ENCODE measurements around the gene ABI1.
"Not testable (repeated sequence)": the region's sequence is repeated elsewhere in the genome, so short reads cannot be mapped to it uniquely, and the experiment has no call there.

ABI1 gene

DNA sequence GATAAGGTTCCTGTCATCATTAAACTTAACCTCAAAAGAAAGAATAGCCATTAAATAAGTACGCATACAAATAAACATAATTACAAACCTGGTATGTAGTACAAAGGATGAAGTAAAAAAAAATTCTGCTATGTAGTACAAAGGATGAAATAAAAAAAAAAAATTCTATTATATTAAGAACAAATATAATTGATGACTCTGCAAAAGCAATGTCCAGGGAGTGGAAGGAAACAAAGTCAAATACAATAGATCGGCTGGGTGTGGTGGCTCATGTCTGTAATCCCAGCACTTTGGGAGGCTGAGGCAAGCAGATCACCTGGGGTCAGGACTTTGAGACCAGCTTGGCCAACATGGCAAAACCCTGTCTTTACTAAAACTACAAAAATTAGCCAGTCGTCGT lies 56.9 kb downstream of the ABI1 start:
- no peak for DNase-seq

DNA sequence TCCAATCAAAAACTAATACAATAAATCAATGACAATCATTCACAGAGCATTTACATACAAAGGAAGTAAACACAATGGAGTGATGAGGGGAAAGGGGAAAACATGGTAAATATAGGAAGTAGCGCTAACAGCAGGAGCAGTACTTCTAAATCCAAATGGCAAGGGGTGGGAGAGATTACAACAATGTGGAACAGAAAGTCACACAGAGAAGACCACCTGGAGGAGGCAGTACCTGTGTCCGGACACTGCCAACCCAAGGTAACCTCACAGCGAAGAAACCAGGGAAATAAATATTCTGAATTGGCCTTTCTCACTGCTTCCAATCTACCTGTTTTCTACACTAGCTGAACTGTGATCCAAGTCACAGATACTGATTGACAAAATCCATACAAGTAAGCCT lies 58.2 kb downstream of the ABI1 start:
- no peak for DNase-seq

DNA sequence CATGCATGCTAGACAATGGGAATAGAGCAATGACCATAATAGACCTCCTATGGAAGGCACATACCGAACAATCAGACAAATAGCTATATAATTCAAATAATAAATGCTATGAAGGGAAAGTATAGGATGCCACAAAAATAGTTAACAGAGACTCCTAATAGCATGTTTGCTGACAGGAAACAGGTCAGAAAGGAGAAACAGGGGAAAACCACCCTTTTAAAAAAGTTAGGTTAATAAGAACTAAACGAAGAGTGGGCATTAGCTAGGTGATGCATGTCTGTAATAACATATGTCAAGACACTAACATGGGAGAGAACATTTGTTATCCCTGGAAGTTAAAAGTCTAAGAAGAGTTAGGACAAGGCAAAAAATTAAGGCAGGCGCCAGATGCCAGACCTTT lies 58.9 kb downstream of the ABI1 start:
- no peak for DNase-seq

- DNase-seq: no peak
Measured at GRCh38 chr10:26801274-26801673, 59.5 kb downstream of the ABI1 start.

DNA sequence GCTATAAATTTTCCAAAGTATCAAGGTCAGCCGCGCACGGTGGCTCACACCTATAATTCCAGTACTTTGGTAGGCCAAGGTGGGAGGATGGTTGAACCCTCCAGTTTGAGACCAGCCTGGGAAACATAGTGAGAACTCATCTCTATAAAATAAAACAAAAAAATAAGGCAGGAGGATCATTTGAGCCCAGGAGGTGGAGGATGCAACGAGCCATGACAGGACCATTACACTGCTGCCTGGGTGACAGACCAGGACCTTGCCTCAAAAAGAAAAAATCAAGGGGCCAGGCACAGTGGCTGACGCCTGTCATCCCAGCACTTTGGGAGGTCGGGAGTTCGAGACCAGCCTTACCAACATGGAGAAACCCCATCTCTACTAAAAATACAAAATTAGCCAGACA lies 60.3 kb downstream of the ABI1 start:
- no peak for DNase-seq

DNA sequence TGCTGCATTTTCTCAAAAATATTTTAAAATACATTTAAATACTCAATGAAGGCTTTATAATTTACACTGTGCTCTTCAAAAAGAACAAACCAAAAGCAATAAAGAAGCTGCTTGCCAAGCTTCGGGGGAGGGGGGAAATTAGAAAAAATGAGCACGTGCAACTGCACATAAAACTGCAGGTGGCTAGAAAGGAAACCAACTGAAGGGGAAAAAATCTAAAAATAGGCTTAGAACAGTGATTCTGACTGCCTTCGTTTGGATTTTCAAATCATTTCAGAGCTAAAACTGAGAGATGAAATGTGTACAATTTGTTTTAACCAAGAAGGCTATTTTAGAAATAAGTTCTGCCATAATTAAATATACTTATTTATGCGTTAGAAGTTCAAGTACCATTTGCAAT lies 61.4 kb downstream of the ABI1 start:
- peak; percentile 8 for DNase-seq

- no peak for DNase-seq
Measured at GRCh38 chr10:26798298-26798697, 62.5 kb downstream of the ABI1 start.

GRCh38 chr10:26797340-26797739 lies 63.4 kb downstream of the ABI1 start:
- no peak for DNase-seq

GRCh38 chr10:26792758-26793495 lies 67.8 kb downstream of the ABI1 start:
- DNase-seq: no peak

GRCh38 chr10:26790221-26790995 lies 70.3 kb downstream of the ABI1 start:
- DNase-seq: no peak

DNA sequence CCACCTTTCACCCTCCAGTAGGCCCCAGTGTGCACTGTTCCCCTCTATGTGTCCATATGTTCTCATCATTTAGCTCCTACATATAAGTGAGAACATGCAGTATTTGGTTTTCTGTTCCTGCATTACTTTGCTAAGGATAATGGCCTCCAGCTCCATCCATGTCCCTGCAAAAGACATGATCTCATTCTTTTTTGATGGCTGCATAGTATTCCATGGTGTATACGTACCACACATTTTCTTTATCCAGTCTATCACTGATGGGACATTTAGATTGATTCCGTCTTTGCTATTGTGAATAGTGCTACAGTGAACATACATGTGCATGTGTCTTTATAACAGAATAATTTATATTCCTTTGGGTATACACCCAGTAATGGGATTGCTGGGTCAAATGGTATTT lies 71.0 kb downstream of the ABI1 start:
- not testable (repeated sequence) for DNase-seq

DNA sequence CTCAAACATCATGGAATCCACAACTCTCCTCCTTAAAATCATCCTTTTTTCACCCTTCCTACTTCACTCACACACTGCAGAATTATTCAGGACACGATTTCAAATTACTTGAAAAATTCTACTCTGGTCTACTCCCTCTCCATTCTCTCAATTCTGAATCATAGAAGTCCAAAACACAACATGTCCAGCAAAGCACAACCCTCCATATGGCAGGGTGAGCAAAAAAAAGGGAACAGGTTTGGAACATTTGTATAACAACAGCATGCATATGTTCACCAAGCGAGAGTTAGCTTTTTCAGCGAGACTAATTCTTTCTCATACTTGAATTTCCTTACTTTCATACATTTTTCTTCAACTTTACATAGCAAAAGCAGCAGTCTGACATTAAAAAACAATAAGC lies 73.4 kb downstream of the ABI1 start:
- no peak for DNase-seq

DNA sequence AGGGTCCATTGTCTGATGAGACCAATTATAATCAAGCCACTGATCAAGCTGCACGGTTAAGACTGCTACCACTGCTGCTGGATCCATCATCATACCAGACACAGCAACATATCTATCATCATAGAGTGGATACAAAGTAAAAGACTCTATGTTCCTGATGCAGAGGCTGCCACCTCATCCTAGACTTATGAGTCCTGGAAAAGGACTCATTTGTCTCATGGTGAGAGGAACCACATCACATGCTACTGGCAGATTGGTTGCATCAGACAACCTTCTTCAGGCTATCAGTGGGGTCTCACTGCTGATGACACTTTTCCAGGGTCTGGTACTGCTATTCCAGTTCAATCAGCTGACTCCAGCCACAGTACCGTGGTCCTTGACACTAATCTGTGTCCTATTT lies 79.0 kb downstream of the ABI1 start:
- DNase-seq: no peak

DNA sequence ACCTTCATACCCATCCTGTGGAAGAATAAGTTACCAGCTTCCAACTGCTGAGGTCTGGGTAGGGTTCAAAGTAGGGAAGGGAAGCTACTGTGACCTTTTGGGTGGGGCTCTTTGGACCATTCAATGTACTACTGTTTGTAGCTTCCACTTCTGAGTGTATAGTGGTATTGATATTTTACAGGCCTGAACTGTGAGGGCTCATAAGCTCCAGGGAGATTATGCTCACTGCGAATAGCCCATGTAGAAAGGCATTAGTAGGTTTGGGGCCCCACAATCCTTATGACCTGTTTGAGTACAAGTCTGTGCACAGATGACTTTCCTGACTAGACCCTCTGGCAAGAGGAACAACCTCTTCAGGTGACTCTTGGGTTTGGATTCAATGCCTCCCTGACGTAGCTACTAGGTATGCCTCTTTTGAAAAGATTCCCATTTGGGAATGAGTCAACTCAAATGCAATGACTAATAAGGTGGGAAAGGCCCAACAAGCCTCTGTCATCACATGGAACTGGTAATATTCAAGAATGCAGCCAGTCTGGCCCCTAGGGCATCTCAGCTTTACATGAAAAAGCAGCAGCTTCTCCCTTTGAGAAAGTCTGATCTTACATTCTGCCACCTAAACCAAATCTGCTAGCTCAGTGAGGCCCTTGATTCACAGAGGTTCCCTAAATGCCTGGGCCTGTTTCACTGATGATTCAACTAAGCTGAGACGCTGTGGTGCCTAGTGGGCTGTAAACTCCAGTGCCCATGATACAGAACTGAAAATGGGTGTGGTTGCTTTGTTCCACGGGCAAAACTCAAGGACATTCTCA lies 79.8 kb downstream of the ABI1 start:
- DNase-seq: no peak

DNA sequence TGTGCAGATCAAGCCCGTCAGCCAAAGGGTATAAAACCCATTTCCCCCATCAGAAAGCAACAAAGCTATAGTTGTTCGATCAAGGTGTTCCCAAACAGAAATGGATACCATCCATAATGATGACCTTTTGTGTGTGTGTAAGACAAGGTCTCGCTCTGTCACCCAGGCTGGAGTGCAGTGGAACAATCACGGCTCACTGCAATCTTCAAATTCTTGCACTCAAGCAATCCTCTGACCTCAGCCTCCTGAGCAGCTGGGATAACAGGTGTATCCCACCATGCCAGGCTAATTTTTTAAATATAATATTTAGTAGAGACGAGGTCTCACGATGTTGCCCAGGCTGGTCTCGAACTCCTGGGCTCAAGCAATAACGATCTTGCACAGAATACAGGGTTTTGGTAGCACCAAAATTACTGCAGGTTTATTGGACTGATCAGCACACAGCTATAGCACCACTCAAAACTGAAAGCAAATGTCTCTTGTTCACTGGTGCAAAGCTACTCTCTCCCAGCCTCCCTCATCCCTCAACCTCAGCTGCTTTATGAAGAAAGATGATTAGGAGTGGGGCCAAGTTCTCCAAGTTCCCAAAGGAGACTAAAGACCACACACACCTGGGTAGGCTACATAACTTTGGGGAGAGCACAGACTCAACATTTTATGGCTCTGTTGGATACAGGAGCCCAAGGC lies 80.5 kb downstream of the ABI1 start:
- DNase-seq: no peak

DNA sequence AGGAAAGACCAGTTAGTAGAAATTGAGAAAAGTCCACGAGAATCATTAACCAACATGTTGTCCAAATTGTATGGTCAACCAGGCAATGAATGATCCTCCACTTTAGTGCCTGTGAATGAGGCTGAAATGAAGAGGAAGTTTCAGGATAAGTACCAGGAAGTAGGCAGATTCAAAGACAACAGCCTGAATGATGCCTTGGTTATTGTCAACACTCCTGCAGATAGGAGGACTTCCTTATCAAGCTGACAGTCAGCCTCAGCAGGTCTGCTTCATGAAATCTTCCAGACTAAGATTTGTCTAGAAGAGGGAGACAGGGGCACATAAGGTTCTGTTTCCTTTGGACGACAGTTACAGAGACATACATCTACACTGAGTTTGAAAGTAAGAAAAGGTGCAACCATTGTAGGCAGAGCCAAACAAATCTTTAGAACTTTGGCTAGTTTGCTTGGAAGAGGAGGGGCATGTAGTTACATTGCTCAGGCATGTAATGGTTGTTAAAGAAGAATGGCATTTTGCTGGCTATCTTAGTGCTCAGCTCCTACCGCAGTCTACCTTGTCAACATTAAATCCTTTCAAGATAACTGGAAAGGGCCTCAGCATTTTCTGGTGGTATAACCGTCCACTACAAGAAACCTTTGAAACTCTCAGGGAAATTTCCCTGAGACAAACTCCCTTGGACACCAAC lies 81.4 kb downstream of the ABI1 start:
- no peak for DNase-seq

GRCh38 chr10:26777686-26778085 lies 83.1 kb downstream of the ABI1 start:
- no peak for DNase-seq

DNA sequence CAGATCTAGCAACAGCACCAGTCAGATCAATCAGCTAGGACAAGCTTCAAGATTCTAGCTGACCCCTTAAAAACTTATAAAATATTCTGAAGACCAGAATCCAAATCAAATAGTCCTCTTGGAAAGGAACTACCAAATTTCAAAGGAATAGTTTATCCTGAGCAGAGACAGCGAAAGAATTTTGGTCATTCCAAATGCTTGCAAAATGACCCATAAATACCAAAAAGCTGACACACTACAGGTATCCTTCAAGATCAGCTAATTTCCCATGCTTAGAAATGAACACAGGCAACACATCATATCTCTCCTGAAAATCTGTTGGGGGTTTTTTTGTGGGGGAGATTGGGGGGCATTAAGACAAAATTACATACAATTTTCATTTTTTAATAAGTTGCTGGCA lies 84.5 kb downstream of the ABI1 start:
- no peak for DNase-seq

- no peak for DNase-seq
Measured at GRCh38 chr10:26773633-26774032, 87.1 kb downstream of the ABI1 start.

DNA sequence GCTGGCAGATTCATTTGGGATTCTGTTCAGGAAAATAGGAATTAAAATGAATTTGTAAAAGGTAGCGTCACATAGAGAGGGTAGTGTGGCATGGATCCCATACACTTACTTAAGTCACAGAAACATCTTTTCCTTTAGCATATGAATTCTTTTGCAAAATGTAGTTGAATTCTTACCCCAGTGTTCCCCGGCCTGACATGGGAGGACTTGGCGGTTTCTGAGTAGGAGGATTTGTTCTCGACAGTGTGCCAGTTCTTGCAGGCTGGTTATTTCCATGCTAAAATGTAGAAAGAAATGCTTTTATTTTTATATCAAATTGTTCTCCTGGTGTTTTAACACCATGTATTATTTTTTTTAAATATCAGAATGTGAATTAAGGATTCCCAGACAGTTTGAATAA lies 90.7 kb downstream of the ABI1 start:
- no peak for DNase-seq

GRCh38 chr10:26765549-26765948 lies 95.2 kb downstream of the ABI1 start:
- no peak for DNase-seq

- DNase-seq: no peak
Measured at GRCh38 chr10:26759008-26759407, 101.8 kb downstream of the ABI1 start.
